Measurements from ENCODE around the gene BTG4. TPM values are rescaled to one million over a fixed set of nuclear protein-coding genes. Genes with fewer than 3 reads are reported as not detected.

The BTG4 gene
- total RNA-seq, 1 donor: 0.36 TPM

DNA sequence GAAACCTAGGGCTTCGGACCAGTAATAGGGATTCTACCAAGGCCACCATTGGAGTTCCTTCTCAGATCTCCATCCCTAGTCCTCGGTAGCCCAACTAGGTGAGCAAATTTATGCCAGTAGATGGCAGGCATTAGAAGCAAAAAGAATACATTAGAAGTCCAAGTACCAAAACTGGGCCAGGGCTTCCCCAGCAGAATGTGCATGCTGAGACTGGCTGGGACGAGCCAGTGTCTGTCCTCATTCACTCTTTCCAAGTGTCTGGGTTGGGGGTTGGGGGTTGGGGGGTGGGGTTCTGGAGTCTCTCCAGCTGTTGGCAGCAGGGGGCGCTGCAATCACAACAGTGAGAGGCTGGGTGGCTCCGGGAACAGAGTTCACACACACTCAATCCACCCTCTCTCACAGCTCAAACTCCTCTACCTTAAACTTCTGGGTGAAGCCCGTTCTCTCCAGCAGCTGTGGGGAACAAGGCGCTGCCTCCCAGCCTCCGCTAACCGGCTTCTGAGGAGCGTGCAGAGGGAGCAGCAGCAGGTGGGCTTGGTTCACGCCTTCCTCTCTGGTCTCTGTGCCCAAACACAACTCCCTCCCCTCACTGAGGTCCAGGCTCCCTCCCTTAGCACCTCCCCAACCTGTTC, 57.5 kb downstream of the BTG4 start:
- TF ChIP-seq, protein P1, sequence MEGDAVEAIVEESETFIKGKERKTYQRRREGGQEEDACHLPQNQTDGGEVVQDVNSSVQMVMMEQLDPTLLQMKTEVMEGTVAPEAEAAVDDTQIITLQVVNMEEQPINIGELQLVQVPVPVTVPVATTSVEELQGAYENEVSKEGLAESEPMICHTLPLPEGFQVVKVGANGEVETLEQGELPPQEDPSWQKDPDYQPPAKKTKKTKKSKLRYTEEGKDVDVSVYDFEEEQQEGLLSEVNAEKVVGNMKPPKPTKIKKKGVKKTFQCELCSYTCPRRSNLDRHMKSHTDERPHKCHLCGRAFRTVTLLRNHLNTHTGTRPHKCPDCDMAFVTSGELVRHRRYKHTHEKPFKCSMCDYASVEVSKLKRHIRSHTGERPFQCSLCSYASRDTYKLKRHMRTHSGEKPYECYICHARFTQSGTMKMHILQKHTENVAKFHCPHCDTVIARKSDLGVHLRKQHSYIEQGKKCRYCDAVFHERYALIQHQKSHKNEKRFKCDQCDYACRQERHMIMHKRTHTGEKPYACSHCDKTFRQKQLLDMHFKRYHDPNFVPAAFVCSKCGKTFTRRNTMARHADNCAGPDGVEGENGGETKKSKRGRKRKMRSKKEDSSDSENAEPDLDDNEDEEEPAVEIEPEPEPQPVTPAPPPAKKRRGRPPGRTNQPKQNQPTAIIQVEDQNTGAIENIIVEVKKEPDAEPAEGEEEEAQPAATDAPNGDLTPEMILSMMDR (IDR thresholded peaks at IDR 0.05; ENCODE audit: insufficient read depth, low read length): peak; percentile 50
- peak; percentile 65 for DNase-seq (ENCODE audit: low read depth)
- no peak overlapping the region for H3K4me3 ChIP-seq (ENCODE audit: low read depth, low read length)

DNA sequence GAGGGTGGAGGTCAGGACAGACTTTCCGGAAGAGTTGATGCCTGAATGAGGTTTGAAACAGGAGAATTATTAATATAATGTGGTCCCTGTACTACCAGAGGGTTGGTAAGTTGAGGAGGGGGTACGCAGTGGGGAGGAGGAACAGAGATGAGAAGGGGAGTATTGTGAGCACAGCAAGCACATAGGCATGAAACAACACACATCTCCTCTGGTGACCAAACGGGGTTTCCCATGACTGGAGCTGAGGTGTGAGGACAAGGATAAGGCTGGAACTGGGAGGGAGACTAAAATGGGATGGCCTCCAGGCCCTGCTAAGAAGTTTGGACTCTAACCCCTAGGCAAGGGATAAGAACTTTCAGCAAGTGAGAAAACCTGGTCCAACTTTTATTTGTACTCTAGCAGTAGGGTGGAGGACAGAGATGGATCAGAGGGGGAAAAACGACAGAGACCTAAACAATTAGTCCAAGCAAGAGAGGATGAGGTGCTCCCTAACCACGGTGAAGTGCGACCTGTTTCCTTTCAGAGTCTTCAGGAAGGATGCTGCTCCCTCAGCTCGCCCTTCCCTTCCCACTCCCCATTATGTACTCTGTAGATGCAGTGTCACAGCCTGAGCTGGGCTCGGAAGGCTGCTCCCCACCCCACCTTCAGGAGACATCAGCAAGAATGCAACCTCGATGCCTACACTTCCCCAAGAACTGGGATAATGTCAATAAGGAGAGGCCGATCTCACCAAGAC, 59.2 kb downstream of the BTG4 start:
- H3K4me3 ChIP-seq (ENCODE audit: low read depth, low read length): no peak overlapping the region
- TF ChIP-seq, protein P1 (IDR thresholded peaks at IDR 0.05; ENCODE audit: insufficient read depth, low read length): no peak
- no peak for DNase-seq (ENCODE audit: low read depth)

DNA sequence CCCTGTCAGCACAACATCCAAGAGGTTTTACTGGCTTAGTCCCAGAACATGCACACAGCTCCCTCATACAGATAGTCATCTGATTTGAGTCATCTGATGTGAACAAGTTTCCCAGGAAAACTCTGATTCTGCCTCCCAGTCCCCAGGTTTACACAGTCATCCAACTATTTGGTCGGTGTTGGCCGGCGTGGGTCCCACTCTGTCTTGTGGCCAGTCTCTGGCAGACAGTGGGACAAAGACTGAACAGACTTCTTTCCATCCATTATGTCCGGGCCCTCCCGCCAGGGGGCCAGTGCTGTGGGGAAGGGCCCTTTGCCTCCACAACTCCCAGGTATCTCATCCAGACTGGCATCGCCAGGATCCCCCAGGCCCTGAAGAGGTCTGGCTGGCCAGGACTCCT, 60.0 kb downstream of the BTG4 start:
- TF ChIP-seq, protein P1 (IDR thresholded peaks at IDR 0.05; ENCODE audit: insufficient read depth, low read length): no peak
- no peak overlapping the region for H3K4me3 ChIP-seq (ENCODE audit: low read depth, low read length)
- peak; percentile 13 for DNase-seq (ENCODE audit: low read depth)

DNA sequence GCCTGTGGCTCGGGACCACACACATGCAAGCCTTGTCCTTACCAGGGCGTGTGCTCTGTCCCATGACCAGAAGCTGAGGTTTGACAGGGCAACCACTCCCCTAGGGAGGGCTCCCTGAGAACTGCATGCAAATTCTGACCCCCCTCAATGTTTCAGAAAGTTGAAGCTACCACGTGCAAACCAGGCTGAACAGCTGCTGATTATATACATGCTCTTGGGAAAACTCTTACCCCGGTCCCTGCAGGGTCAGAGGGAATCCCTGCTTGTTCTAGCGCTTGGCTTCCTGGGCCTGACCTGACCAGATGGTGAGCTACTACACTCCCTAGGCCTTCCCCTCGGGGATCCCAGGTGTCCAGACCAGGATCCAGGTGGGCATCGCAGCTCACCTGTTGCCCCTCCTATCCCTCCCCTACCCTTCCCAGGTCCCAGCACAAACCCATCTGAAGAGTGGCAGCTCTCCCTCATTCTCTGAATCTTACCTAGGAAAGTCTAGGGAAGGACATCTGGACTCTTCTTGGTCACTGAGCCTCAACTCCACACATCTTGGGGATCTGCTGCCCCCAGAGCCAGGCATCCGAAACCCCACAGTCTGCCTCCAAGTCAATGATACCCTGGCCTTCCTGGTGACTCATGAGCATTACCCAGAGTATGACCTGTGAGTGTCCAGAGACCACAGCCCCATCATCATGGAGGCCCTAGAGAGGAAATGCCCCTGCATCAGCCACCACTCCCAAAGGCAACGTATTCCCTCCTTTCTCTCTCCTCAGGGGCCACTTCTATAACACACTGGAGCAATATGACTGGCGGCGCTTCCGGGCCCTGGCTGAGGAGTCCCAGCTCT, 61.5 kb downstream of the BTG4 start:
- TF ChIP-seq, protein P1 (IDR thresholded peaks at IDR 0.05; ENCODE audit: insufficient read depth, low read length): no peak
- H3K4me3 ChIP-seq (ENCODE audit: low read depth, low read length): no peak overlapping the region
- DNase-seq (ENCODE audit: low read depth): no peak

DNA sequence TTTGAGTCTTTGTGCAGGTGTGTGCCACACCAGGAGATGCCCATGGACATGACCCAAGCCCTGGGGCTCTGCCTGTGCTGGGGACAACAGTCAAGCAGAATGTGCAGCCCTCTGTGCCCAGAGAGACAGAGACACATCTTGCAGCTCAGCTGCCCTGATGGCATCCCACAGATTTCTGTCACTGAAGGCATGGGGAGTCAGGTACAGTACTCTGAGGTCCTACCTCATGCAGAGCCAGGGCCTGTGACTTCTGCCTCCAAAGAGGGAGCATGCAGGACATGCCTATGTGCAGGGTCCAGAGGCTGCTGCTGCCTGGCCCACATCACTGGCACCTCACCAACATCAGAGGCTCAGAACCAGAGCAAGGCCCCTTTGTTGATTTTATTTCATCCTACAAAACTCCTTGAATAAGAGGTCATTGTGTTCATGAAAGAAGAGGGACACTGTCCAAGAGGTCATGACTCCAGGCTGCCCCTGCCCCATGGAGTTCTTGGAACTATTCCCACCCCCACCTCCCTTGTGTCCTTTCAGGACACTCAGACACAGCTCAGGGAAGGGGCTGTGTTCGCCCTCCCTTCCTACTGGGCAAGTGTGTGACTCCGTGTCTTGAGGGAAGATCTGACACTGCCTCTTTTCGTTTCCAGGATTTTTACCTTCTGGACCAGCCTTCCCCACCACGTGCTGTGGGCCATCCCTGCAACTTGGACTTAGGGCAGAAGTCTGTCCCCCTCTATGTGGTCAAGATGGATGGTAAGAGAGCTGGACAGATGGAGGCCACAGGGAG, 62.3 kb downstream of the BTG4 start:
- no peak overlapping the region for H3K4me3 ChIP-seq (ENCODE audit: low read depth, low read length)
- no peak for DNase-seq (ENCODE audit: low read depth)
- TF ChIP-seq, protein P1 (IDR thresholded peaks at IDR 0.05; ENCODE audit: insufficient read depth, low read length): no peak
